ENCODE measurements around the gene BHMT2. TPM values are rescaled to one million over a fixed set of nuclear protein-coding genes. Genes with fewer than 3 reads are reported as not detected.

The BHMT2 gene
- total RNA-seq, 1 experiment from 2014 or later = not detected

GRCh38 chr5:79075646-79076426 lies 6.3 kb downstream of the BHMT2 start:
- Mint-ChIP-seq H3K36me3 (ENCODE audit: insufficient read depth, unreplicated experiment) (no peaks in the 10 kb centered on the region), H3K9me3 (ENCODE audit: low read depth, unreplicated experiment) (peaks cover 3% of the 10 kb centered on the region), H3K4me1 (ENCODE audit: low read depth, unreplicated experiment) (no peaks in the 10 kb centered on the region), H3K27ac (ENCODE audit: unreplicated experiment) (no peak overlapping the region), H3K27me3 (ENCODE audit: unreplicated experiment) (no peaks in the 10 kb centered on the region), H3K4me3 (ENCODE audit: low read depth, unreplicated experiment) (no peak overlapping the region)
- intact Hi-C loops (cut with micrococcal nuclease; ENCODE audit: unreplicated experiment) = no loop called here
- CTCF ChIA-PET = interaction anchor here (1.0 kb wide), 1 partner anchor 51 kb away, joined by 5 read pairs; no protein-coding TSS in a partner anchor
- no peak for DNase-seq
- TF ChIP-seq CTCF (IDR thresholded peaks at IDR 0.05; ENCODE audit: unreplicated experiment) = no peak
- BruUV-seq (replicated peaks) = no TSS peak

- Mint-ChIP-seq H3K27me3 (ENCODE audit: unreplicated experiment) (no peaks in the 10 kb centered on the region), H3K4me3 (ENCODE audit: low read depth, unreplicated experiment) (no peak overlapping the region), H3K27ac (ENCODE audit: unreplicated experiment) (no peak overlapping the region), H3K36me3 (ENCODE audit: insufficient read depth, unreplicated experiment) (no peaks in the 10 kb centered on the region), H3K9me3 (ENCODE audit: low read depth, unreplicated experiment) (peaks cover 3% of the 10 kb centered on the region), H3K4me1 (ENCODE audit: low read depth, unreplicated experiment) (no peaks in the 10 kb centered on the region)
- BruUV-seq (replicated peaks) = no TSS peak
- no peak for DNase-seq
- TF ChIP-seq CTCF (IDR thresholded peaks at IDR 0.05; ENCODE audit: unreplicated experiment) = no peak
- intact Hi-C loops (cut with micrococcal nuclease; ENCODE audit: unreplicated experiment) = no loop called here
- CTCF ChIA-PET = no interaction called here
Measured at GRCh38 chr5:79076819-79077218, 7.3 kb downstream of the BHMT2 start.

- no peaks in the 10 kb centered on the region for H3K4me1 Mint-ChIP-seq (ENCODE audit: low read depth, unreplicated experiment)
- H3K27ac Mint-ChIP-seq (ENCODE audit: unreplicated experiment) = no peak overlapping the region
- H3K9me3 Mint-ChIP-seq (ENCODE audit: low read depth, unreplicated experiment) = peaks cover 3% of the 10 kb centered on the region
- intact Hi-C loops (cut with micrococcal nuclease; ENCODE audit: unreplicated experiment) = no loop called here
- no TSS peak for BruUV-seq (replicated peaks)
- TF ChIP-seq CTCF (IDR thresholded peaks at IDR 0.05; ENCODE audit: unreplicated experiment) = no peak
- no peaks in the 10 kb centered on the region for H3K36me3 Mint-ChIP-seq (ENCODE audit: insufficient read depth, unreplicated experiment)
- H3K4me3 Mint-ChIP-seq (ENCODE audit: low read depth, unreplicated experiment) = no peak overlapping the region
- DNase-seq = no peak
- H3K27me3 Mint-ChIP-seq (ENCODE audit: unreplicated experiment) = no peaks in the 10 kb centered on the region
- CTCF ChIA-PET = interaction anchor here (0.6 kb wide), 1 partner anchor 1227 kb away, joined by 3 read pairs; no protein-coding TSS in a partner anchor
Measured at GRCh38 chr5:79077680-79078365, 8.3 kb downstream of the BHMT2 start.

- intact Hi-C loops (cut with micrococcal nuclease; ENCODE audit: unreplicated experiment) = no loop called here
- no peaks in the 10 kb centered on the region for H3K4me1 Mint-ChIP-seq (ENCODE audit: low read depth, unreplicated experiment)
Measured at GRCh38 chr5:79080804-79081203, 11.2 kb downstream of the BHMT2 start.

More at GRCh38 chr5:79080804-79081203, 11.2 kb downstream of the BHMT2 start:
- H3K4me3 Mint-ChIP-seq (ENCODE audit: low read depth, unreplicated experiment) = no peak overlapping the region
- CTCF ChIA-PET = no interaction called here
- H3K27ac Mint-ChIP-seq (ENCODE audit: unreplicated experiment) = no peak overlapping the region
- BruUV-seq (replicated peaks) = no TSS peak
- no peak for DNase-seq
- no peaks in the 10 kb centered on the region for H3K36me3 Mint-ChIP-seq (ENCODE audit: insufficient read depth, unreplicated experiment)
- H3K27me3 Mint-ChIP-seq (ENCODE audit: unreplicated experiment) = no peaks in the 10 kb centered on the region
- no peaks in the 10 kb centered on the region for H3K9me3 Mint-ChIP-seq (ENCODE audit: low read depth, unreplicated experiment)
- TF ChIP-seq CTCF (IDR thresholded peaks at IDR 0.05; ENCODE audit: unreplicated experiment) = no peak

All from Calu3 (cell line).